Fibroblast of peridontal ligament (primary cell): Measurements from ENCODE around the gene HMGXB4.

Source experiments
- DNase-seq: peaks from one replicate; pipeline ENCODE4 v3.0.0-alpha.2; 2010; ENCODE audit errors: extremely low read depth

HMGXB4 gene

DNA sequence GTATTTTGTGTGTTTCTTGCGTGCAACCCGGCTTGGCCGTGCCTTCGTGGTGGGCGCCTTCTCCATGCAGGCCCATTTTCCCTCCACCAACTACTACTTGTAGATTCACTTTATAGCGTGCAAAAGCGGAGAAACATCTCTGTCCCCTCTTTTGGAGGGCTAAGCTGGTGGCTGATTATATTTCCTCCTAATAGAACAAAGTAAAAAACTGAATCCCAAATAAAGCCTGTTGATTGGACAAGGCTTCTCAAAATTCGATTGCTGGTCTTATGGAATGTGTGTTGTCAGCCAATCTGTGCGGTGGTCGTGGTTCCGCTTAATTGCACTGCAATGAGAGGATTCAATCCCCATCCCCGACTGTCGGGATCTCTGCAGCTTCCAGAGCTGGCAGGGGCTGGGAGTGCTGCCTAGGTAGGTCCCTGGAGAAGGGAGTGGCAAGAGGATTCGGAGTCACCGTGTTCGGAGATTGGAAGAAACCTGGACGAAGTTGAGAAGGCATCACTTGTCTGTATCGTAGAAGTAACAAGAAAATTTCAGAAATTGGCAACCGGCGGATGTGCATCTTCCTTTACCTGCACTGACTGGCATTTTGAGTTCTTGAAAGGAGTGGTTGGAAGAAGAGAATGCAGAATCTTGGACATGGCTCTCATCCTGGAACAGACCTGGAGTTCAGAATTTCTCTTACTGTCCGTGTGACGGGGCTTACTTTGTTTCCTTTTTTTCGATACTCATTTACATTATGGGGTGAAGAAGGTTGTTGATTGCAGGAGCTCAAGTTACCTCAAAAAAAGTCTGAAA is 1.1 kb downstream of the HMGXB4 start:
- peak; percentile 19 for DNase-seq

- no peak for DNase-seq
Measured at GRCh38 chr22:35264986-35265385, 7.7 kb downstream of the HMGXB4 start.

DNA sequence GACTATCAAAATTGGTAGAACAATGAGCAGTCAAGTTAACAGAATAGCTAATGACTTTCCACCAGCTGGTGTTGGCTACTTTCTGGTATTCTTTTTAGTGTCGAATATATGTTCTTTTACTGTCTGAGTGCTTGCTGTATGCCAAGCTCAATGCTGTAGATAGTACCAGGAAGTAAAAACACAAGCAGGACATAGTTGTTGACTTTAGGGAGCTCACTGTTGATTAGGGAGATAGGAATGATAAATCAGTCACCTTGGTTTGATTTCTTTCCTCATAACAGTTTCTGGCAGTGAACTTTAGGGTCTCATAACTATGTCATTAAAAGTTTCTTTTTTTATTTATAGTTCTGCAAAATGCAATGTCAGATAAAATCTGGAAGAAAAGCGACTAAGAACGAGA is 9.0 kb downstream of the HMGXB4 start:
- no peak for DNase-seq

DNA sequence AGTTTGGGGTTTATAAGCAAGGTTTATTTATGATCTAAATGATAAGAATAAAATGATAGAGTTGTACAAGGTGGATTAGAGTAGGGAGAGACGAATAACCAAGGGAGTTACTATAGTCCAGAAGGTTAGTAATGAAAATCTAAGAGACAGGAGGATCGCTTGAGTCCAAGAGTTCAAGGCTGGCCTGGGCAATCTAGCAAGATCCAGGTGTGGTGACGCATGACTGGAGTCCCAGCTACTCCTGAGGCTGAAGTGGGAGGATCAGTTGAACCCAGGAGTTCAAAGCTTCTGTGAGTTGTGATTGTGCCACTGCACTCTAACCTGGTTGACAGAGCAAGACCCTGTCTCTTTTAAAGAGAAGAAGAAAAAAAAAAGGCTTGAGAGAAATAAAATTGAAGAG is 12.3 kb downstream of the HMGXB4 start:
- DNase-seq, result no peak

DNA sequence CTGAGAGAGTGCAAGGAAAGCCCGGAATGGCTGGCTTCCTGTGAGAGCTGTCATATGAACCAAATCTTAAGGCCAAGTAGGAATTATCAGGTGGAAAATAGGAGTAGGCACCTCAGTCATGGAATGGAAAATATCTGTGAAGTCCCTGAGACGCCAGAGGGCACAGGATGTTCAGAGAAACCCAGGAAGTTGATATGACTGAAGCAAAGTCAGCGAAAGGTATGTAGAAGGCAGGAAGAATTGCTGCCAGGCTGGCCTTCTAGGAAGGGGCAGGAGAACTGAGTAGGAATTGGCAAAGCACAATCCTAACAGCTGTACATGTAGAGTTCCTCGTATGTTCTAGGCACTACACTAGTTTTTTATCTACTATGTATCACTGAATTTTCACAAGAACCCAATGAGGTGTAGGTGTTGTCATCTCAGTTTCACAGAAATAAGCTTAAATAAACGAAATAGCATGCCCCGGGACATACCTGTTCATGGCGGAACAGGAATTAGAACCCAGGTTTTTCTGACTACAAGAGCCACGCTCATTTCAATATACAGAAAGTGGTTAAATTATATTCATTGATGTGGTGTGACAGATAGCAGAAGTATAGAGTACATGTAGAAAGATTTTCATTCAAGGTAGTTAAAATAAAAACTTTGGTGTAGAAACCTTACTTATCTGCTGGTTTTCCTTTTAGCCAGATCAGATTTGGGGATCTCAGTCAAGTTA is 17.0 kb downstream of the HMGXB4 start:
- no peak for DNase-seq

DNA sequence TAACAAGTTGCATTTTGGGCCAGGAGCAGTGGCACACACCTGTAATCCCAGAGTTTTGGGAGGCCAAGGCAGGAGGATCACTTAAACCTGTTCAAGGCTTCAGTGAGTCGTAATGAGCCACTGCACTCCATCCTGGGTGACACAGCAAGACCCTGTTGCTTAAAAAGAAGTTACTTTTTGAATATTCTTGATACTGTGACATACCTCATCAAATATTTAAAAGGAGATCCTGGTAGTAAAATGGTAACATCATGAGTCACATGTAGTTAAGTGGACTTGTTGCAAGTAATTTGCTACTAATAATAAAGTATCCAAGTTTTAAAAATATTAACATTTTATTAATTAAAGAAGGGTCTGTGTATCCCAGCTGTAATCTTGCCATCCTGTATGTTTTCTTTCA is 18.3 kb downstream of the HMGXB4 start:
- no peak for DNase-seq

- no peak for DNase-seq
Measured at GRCh38 chr22:35276019-35276418, 18.7 kb downstream of the HMGXB4 start.

DNA sequence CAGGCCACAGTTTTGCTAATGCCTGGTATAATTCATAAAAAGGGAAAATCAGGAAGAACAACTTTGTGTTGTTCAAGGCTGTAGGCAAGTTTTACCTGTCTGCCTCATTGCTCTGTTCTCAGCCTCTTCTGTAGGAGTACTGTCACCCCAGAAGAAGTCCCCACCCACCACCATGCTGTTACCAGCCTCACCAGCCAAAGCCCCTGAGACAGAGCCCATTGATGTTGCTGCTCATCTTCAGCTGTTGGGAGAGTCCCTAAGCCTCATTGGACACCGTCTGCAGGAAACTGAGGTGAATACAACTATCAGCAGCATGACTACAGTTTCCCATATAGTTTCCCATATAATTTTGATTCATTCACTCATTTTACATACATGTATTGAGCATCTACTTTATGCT is 30.8 kb downstream of the HMGXB4 start:
- DNase-seq, result no peak

- no peak for DNase-seq
Measured at GRCh38 chr22:35292786-35293185, 35.5 kb downstream of the HMGXB4 start.

DNA sequence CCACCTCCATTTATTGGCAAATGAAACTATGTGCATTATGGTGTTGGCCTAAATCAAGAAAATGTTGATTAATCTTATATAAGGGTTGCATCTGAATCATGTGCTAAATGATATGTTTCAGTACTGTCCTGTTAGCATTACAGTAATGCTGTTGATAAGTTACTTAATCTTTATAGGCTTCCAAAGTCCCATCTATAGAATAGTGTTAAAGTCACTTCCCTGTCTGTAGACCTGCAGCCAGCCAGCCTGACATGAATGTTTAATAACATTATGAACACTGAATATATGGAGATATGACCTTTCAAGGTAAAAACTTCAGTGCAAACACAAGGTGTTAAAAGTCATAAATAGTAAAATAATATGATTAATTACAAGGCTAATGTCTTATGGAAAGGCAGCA is 38.8 kb downstream of the HMGXB4 start:
- DNase-seq, result no peak

- DNase-seq, result peak; percentile 41
Measured at GRCh38 chr22:35299217-35299672, 42.0 kb downstream of the HMGXB4 start.

DNA sequence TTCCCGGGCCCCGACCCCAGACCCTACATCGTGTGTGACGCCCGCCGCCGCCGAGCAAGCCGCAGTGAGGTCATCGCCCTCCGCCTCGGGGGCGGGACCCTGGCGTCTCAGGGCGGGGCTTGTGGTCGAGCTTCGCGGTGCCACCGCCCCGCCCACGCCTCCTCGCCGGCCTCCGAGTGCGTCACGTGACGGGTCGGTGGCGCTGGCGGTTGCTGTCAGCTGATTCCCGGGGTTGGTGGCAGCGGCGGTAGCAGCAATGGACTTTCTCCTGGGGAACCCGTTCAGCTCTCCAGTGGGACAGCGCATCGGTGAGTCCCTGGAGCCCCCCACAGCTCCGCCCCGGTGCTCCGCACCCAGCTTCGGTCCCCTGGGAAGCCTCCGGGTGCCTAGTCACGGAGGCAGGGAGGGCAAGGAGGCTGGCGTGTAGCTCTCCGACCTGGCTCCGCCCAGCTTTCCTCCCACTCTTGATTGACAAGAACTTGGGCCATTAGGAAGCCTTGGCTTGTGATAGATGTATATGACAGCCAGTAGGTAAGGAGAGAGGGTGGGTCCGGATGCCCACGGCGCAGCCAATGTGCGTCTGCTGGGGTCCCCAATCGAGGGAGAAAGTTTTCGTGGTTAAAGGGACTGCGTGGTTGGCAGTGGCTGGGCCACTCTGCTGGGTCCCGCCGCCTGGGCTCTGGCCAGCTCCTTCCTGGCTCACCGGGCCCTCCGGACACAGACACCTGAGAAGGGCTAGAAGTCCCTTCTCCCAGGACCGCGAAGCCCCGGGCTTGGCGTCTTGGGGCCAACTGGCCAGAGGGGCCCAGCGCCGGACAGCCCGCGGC is 42.6 kb downstream of the HMGXB4 start, which contains the start of gene TOM1:
Gene TOM1 (plus strand): TSS at position 222 of the 827 bp plus-strand sequence. CDS start 35 bp downstream, at position 257.
- peak; percentile 100 for DNase-seq

- peak; percentile 99 for DNase-seq
Measured at GRCh38 chr22:35301372-35301874, 44.1 kb downstream of the HMGXB4 start.

GRCh38 chr22:35303029-35303624 is 45.8 kb downstream of the HMGXB4 start:
- no peak for DNase-seq

DNA sequence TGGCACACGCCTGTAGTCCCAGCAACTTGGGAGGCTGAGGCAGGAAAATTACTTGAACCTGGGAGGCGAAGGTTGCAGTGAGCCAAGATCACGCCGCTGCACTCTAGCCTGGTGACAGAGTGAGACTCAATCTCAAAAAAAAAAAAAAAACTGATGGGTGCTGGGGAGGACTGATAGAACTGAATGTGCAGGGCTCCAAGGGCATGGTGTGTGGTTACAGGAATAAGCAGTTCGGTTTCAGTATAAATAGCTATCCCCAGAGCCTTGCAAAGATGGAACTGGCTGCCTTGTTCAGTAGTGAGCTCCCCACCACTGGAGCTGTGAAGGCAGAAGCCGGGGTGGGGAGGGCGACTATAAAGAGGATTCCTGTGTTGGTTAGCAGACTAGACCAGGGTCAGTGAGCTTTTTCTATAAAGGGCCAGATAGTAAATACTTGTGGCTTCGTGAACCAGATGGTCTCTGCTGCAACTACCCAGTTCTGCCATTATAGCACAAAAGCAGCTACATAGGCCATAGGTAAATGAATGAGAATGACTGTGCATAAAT is 48.3 kb downstream of the HMGXB4 start:
- no peak for DNase-seq

- no peak for DNase-seq
Measured at GRCh38 chr22:35306350-35306967, 49.2 kb downstream of the HMGXB4 start.

DNA sequence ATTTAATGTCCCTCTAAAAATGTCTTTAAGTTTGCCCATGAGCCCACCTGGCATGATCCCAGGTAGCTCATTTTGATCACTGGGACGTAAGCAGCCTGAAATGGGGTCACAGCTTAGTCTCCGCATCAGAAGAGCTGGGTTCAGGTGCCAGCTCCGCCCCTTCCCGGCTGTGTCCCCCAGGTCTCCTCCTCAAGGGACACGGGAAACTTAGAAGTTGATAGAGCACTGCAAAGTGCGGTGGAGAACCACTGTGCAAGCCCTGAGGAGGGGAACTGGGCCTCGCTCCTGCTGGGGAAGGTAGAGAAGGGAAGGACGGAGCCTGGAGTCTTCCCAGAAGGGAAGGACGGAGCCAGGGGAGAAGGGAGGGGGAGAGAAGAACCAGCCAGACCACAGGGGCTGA is 50.1 kb downstream of the HMGXB4 start:
- DNase-seq, result no peak

- no peak for DNase-seq
Measured at GRCh38 chr22:35307892-35308291, 50.6 kb downstream of the HMGXB4 start.

- no peak for DNase-seq
Measured at GRCh38 chr22:35308480-35309021, 51.3 kb downstream of the HMGXB4 start.
